A673 (cell line): ENCODE measurements around the gene POLR1E. TPM values are rescaled to one million over a fixed set of nuclear protein-coding genes. Genes with fewer than 3 reads are reported as not detected.

Source experiments
- BruUV-seq: library from RNA; stranded (reverse); fragments of 400-500 nt; replicated peaks from 2 replicates; lab custom pipeline; 2021; lab: Mats Ljungman, UMichigan
- CTCF ChIA-PET: fragments of 300-600 bp; sonication (Branson Sonifier 250); formaldehyde crosslinking; loops from one replicate; lab custom pipeline; 2022; ENCODE audit warnings: antibody characterized with exemption; lab: Charles Lee
- POLR2A ChIA-PET: fragments of 300-600 bp; sonication (Branson Sonifier 250); formaldehyde crosslinking; loops from one replicate; lab custom pipeline; 2022; ENCODE audit warnings: antibody characterized with exemption; ENCODE audit not compliant: low non-redundant PET; lab: Charles Lee
- DNase-seq: peaks from one replicate; pipeline ENCODE4 v3.0.0-alpha.2; 2015; ENCODE audit warnings: low spot score
- H3K27ac ChIP-seq: fragments of 200-600 bp; sonication (generic); 2 replicates; pipeline ENCODE4 v1.5.1; 2016; ENCODE audit warnings: mixed run types, low read depth, mild to moderate bottlenecking, mixed read lengths, antibody characterized with exemption, low read length; ENCODE audit not compliant: poor library complexity, severe bottlenecking
- H3K27me3 ChIP-seq: fragments of 200-600 bp; sonication (generic); replicated peaks from 2 replicates; pipeline ENCODE4 v1.6.1; 2017; ENCODE audit warnings: mixed run types, low read depth, mild to moderate bottlenecking, mixed read lengths, antibody characterized with exemption, low read length; ENCODE audit not compliant: insufficient read depth, poor library complexity
- H3K36me3 ChIP-seq: fragments of 200-600 bp; sonication (generic); 2 replicates; pipeline ENCODE4 v1.6.1; 2016; ENCODE audit warnings: mixed run types, mild to moderate bottlenecking, mixed read lengths, antibody characterized with exemption, low read length; ENCODE audit not compliant: insufficient read depth, poor library complexity, severe bottlenecking
- H3K4me1 ChIP-seq: fragments of 200-600 bp; sonication (generic); 2 replicates; pipeline ENCODE4 v1.6.1; 2017; ENCODE audit warnings: mixed run types, mild to moderate bottlenecking, mixed read lengths, antibody characterized with exemption, low read length; ENCODE audit not compliant: insufficient read depth, poor library complexity, severe bottlenecking
- H3K4me3 ChIP-seq: fragments of 200-600 bp; sonication (generic); 2 replicates; pipeline ENCODE4 v1.5.1; 2016; ENCODE audit warnings: low read depth, mixed run types, mild to moderate bottlenecking, mixed read lengths, low read length; ENCODE audit not compliant: poor library complexity, severe bottlenecking
- H3K9me3 ChIP-seq: fragments of 200-600 bp; sonication (generic); 2 replicates; pipeline ENCODE4 v1.6.1; 2016; ENCODE audit warnings: mixed run types, low read depth, mild to moderate bottlenecking, mixed read lengths, antibody characterized with exemption, low read length; ENCODE audit not compliant: poor library complexity, severe bottlenecking
- CTCF ChIP-seq: fragments of 300-800, 200-600 bp; sonication (generic); conservative IDR thresholded peaks from 2 replicates; pipeline ENCODE4 v1.5.1; 2017; ENCODE audit warnings: low read depth, mild to moderate bottlenecking, antibody characterized with exemption, low read length, moderate library complexity, mixed read lengths
- EZH2 ChIP-seq: fragments of 200-600 bp; sonication (generic); IDR thresholded peaks from 2 replicates; pipeline ENCODE4 v1.6.1; 2017; ENCODE audit warnings: borderline replicate concordance, low read depth, mild to moderate bottlenecking, mixed read lengths, antibody characterized with exemption, low read length; ENCODE audit not compliant: poor library complexity, severe bottlenecking
- intact Hi-C: fragments of 100-400 bp; cut with micrococcal nuclease; formaldehyde crosslinking; loops from one replicate; pipeline ENCODE4 v1.10.0; 2022; ENCODE audit not compliant: unreplicated experiment
- total RNA-seq: library from RNA; stranded (reverse); gene quantifications from 2 replicates; pipeline ENCODE4 v1.2.3, GENCODE V29; 2021

The POLR1E gene
- total RNA-seq, 1 experiment from 2014 or later = 68.8 TPM

- TSS peak; percentile 95 for BruUV-seq
- CTCF ChIA-PET = no interaction called here
- H3K4me3 ChIP-seq = peak overlapping the region; percentile 22
- POLR2A ChIA-PET = interaction anchor here (0.6 to 0.9 kb wide), 6 partner anchors 10 to 930 kb away, joined by 3 to 10 read pairs (median 4); partner anchors contain the start of gene ZBTB5
- no peaks in the 10 kb centered on the region for H3K27me3 ChIP-seq
- H3K4me1 ChIP-seq = peaks cover 42% of the 10 kb centered on the region
- peak overlapping the region; percentile 95 for H3K27ac ChIP-seq
- H3K36me3 ChIP-seq = no peaks in the 10 kb centered on the region
- peak; percentile 97 for DNase-seq
- TF ChIP-seq EZH2 (no peak), CTCF (peak; percentile 35)
- intact Hi-C loops = no loop called here
- no peaks in the 10 kb centered on the region for H3K9me3 ChIP-seq
Observed at GRCh38 chr9:37449862-37450632, 35.7 kb upstream of the POLR1E start.

GRCh38 chr9:37451628-37452027 lies 34.1 kb upstream of the POLR1E start:
- Histone ChIP-seq H3K4me1 (peaks cover 40% of the 10 kb centered on the region), H3K27ac (peak overlapping the region; percentile 62)
- CTCF ChIA-PET = no interaction called here

GRCh38 chr9:37452611-37453010 lies 33.1 kb upstream of the POLR1E start:
- no TSS peak for BruUV-seq
- ChIA-PET CTCF (no interaction called here), POLR2A (no interaction called here)
- Histone ChIP-seq H3K36me3 (no peaks in the 10 kb centered on the region), H3K9me3 (no peaks in the 10 kb centered on the region), H3K4me3 (no peak overlapping the region), H3K27me3 (no peaks in the 10 kb centered on the region), H3K27ac (peak overlapping the region; percentile 62), H3K4me1 (peaks cover 30% of the 10 kb centered on the region)
- intact Hi-C loops = no loop called here
- TF ChIP-seq CTCF (no peak), EZH2 (no peak)
- no peak for DNase-seq

More at GRCh38 chr9:37451628-37452027, 34.1 kb upstream of the POLR1E start:
- Histone ChIP-seq H3K4me3 (no peak overlapping the region), H3K36me3 (no peaks in the 10 kb centered on the region), H3K27me3 (no peaks in the 10 kb centered on the region), H3K9me3 (no peaks in the 10 kb centered on the region)
- no TSS peak for BruUV-seq
- intact Hi-C loops = no loop called here
- TF ChIP-seq EZH2 = no peak
- no peak for TF ChIP-seq CTCF
- no peak for DNase-seq
- POLR2A ChIA-PET = no interaction called here
